ENCODE results near the gene USP7.

The USP7 gene

GRCh38 chr16:8912793-8913192, 50.9 kb downstream of the USP7 start:
- Histone ChIP-seq H3K36me3 (ENCODE audit: control insufficient read depth in 4 of 4, insufficient read depth in 4 of 4, low read length in 3 of 4) (peaks cover 29 to 80% (median 50%) of the 10 kb centered on the region in 4 experiments), H3K9me3 (ENCODE audit: control extremely low read depth in 1 of 5, control insufficient read depth in 4 of 5, insufficient read depth in 2 of 5, low read depth in 1 of 5, low read length in 4 of 5) (no peaks in the 10 kb centered on the region), H3K4me1 (ENCODE audit: control extremely low read depth in 1 of 4, control insufficient read depth in 4 of 4, insufficient read depth in 4 of 4, low read length in 3 of 4) (peaks cover 0 to 25% (median 15%) of the 10 kb centered on the region in 4 experiments), H3K27me3 (replicated peaks in 2 of 5; ENCODE audit: control insufficient read depth in 4 of 5, insufficient read depth in 5 of 5, low read length in 4 of 5) (no peaks in the 10 kb centered on the region), H3K27ac (ENCODE audit: insufficient read depth in 1 of 2, low read depth in 1 of 2, low read length in 2 of 2, poor library complexity in 1 of 2, severe bottlenecking in 2 of 2) (no peak overlapping the region), H3K4me3 (ENCODE audit: control insufficient read depth in 1 of 7, extremely low read depth in 1 of 7, insufficient read depth in 4 of 7, low read depth in 2 of 7, low read length in 6 of 7) (no peak overlapping the region)
- WGBS (ENCODE audit: insufficient coverage) = 91% methylated on average over 2 of the region's 4 CpGs
- DNase-seq = no peak
- POLR2A ChIA-PET = no interaction called here
- CTCF ChIA-PET = interaction anchor here (2.7 kb wide), 1 partner anchor 23 kb away, joined by 15 read pairs; no protein-coding TSS in a partner anchor

- 100% methylated on average over 1 of the region's 1 CpG for whole genome bisulfite sequencing (ENCODE audit: insufficient coverage)
- POLR2A ChIA-PET = no interaction called here
- CTCF ChIA-PET = interaction anchor here (0.7 to 3.0 kb wide), 7 partner anchors 10 to 227 kb away, joined by 3 to 16 read pairs (median 6); no protein-coding TSS in a partner anchor
These were observed 52.9 kb downstream of the USP7 start for GRCh38 chr16:8910811-8911210.

GRCh38 chr16:8908810-8909468, 54.8 kb downstream of the USP7 start:
- ChIA-PET CTCF (interaction anchor here (1.3 to 3.1 kb wide), 3 partner anchors 8 to 225 kb away, joined by 5 to 16 read pairs (median 11); no protein-coding TSS in a partner anchor), POLR2A (no interaction called here)

More at GRCh38 chr16:8910811-8911210, 52.9 kb downstream of the USP7 start:
- H3K27ac ChIP-seq (ENCODE audit: insufficient read depth in 1 of 2, low read depth in 1 of 2, low read length in 2 of 2, poor library complexity in 1 of 2, severe bottlenecking in 2 of 2) = no peak overlapping the region
- DNase-seq = no peak
- H3K27me3 ChIP-seq (replicated peaks in 2 of 5; ENCODE audit: control insufficient read depth in 4 of 5, insufficient read depth in 5 of 5, low read length in 4 of 5) = no peaks in the 10 kb centered on the region
- H3K4me1 ChIP-seq (ENCODE audit: control extremely low read depth in 1 of 4, control insufficient read depth in 4 of 4, insufficient read depth in 4 of 4, low read length in 3 of 4) = peaks cover 0 to 6% (median 3%) of the 10 kb centered on the region in 4 experiments
- H3K9me3 ChIP-seq (ENCODE audit: control extremely low read depth in 1 of 5, control insufficient read depth in 4 of 5, insufficient read depth in 2 of 5, low read depth in 1 of 5, low read length in 4 of 5) = no peaks in the 10 kb centered on the region
- H3K4me3 ChIP-seq (ENCODE audit: control insufficient read depth in 1 of 7, extremely low read depth in 1 of 7, insufficient read depth in 4 of 7, low read depth in 2 of 7, low read length in 6 of 7) = no peak overlapping the region
- H3K36me3 ChIP-seq (ENCODE audit: control insufficient read depth in 4 of 4, insufficient read depth in 4 of 4, low read length in 3 of 4) = peaks cover 29 to 92% (median 56%) of the 10 kb centered on the region in 4 experiments

GRCh38 chr16:8907096-8907495, 56.6 kb downstream of the USP7 start:
- 96% methylated on average over 4 of the region's 4 CpGs for WGBS (ENCODE audit: insufficient coverage)
- H3K36me3 ChIP-seq (ENCODE audit: control insufficient read depth in 4 of 4, insufficient read depth in 4 of 4, low read length in 3 of 4) = peaks cover 27 to 91% (median 64%) of the 10 kb centered on the region in 4 experiments
- CTCF ChIA-PET = interaction anchor here (1.2 to 3.1 kb wide), 3 partner anchors 26 to 228 kb away, joined by 3 to 11 read pairs (median 8); no protein-coding TSS in a partner anchor
- H3K27me3 ChIP-seq (replicated peaks in 2 of 5; ENCODE audit: control insufficient read depth in 4 of 5, insufficient read depth in 5 of 5, low read length in 4 of 5) = no peaks in the 10 kb centered on the region
- no peak overlapping the region for H3K4me3 ChIP-seq (ENCODE audit: control insufficient read depth in 1 of 7, extremely low read depth in 1 of 7, insufficient read depth in 4 of 7, low read depth in 2 of 7, low read length in 6 of 7)
- no peak overlapping the region for H3K27ac ChIP-seq (ENCODE audit: insufficient read depth in 1 of 2, low read depth in 1 of 2, low read length in 2 of 2, poor library complexity in 1 of 2, severe bottlenecking in 2 of 2)
- H3K9me3 ChIP-seq (ENCODE audit: control extremely low read depth in 1 of 5, control insufficient read depth in 4 of 5, insufficient read depth in 2 of 5, low read depth in 1 of 5, low read length in 4 of 5) = no peaks in the 10 kb centered on the region
- H3K4me1 ChIP-seq (ENCODE audit: control extremely low read depth in 1 of 4, control insufficient read depth in 4 of 4, insufficient read depth in 4 of 4, low read length in 3 of 4) = no peaks in the 10 kb centered on the region
- DNase-seq = no peak
- POLR2A ChIA-PET = interaction anchor here (0.6 kb wide), 1 partner anchor 228 kb away, joined by 3 read pairs; no protein-coding TSS in a partner anchor

More at GRCh38 chr16:8908810-8909468, 54.8 kb downstream of the USP7 start:
- H3K36me3 ChIP-seq (ENCODE audit: control insufficient read depth in 4 of 4, insufficient read depth in 4 of 4, low read length in 3 of 4) = peaks cover 29 to 90% (median 60%) of the 10 kb centered on the region in 4 experiments
- DNase-seq = no peak
- H3K9me3 ChIP-seq (ENCODE audit: control extremely low read depth in 1 of 5, control insufficient read depth in 4 of 5, insufficient read depth in 2 of 5, low read depth in 1 of 5, low read length in 4 of 5) = no peaks in the 10 kb centered on the region
- 76% methylated on average over 8 of the region's 8 CpGs for WGBS (ENCODE audit: insufficient coverage)
- H3K27ac ChIP-seq (ENCODE audit: insufficient read depth in 1 of 2, low read depth in 1 of 2, low read length in 2 of 2, poor library complexity in 1 of 2, severe bottlenecking in 2 of 2) = no peak overlapping the region
- H3K27me3 ChIP-seq (replicated peaks in 2 of 5; ENCODE audit: control insufficient read depth in 4 of 5, insufficient read depth in 5 of 5, low read length in 4 of 5) = no peaks in the 10 kb centered on the region
- H3K4me1 ChIP-seq (ENCODE audit: control extremely low read depth in 1 of 4, control insufficient read depth in 4 of 4, insufficient read depth in 4 of 4, low read length in 3 of 4) = no peaks in the 10 kb centered on the region
- no peak overlapping the region for H3K4me3 ChIP-seq (ENCODE audit: control insufficient read depth in 1 of 7, extremely low read depth in 1 of 7, insufficient read depth in 4 of 7, low read depth in 2 of 7, low read length in 6 of 7)

GRCh38 chr16:8905795-8906591, 57.7 kb downstream of the USP7 start:
- no peak overlapping the region for H3K27ac ChIP-seq (ENCODE audit: insufficient read depth in 1 of 2, low read depth in 1 of 2, low read length in 2 of 2, poor library complexity in 1 of 2, severe bottlenecking in 2 of 2)
- ChIA-PET CTCF (interaction anchor here (0.8 to 2.2 kb wide), 6 partner anchors 9 to 229 kb away, joined by 3 to 9 read pairs (median 5); no protein-coding TSS in a partner anchor), POLR2A (no interaction called here)
- H3K4me3 ChIP-seq (ENCODE audit: control insufficient read depth in 1 of 7, extremely low read depth in 1 of 7, insufficient read depth in 4 of 7, low read depth in 2 of 7, low read length in 6 of 7) = no peak overlapping the region
- 98% methylated on average over 9 of the region's 14 CpGs for WGBS (ENCODE audit: insufficient coverage)
- DNase-seq = peak in 2 of 3 donors; percentile 29 to 31
- H3K9me3 ChIP-seq (ENCODE audit: control extremely low read depth in 1 of 5, control insufficient read depth in 4 of 5, insufficient read depth in 2 of 5, low read depth in 1 of 5, low read length in 4 of 5) = no peaks in the 10 kb centered on the region
- H3K36me3 ChIP-seq (ENCODE audit: control insufficient read depth in 4 of 4, insufficient read depth in 4 of 4, low read length in 3 of 4) = peaks cover 29 to 91% (median 69%) of the 10 kb centered on the region in 4 experiments
- no peaks in the 10 kb centered on the region for H3K4me1 ChIP-seq (ENCODE audit: control extremely low read depth in 1 of 4, control insufficient read depth in 4 of 4, insufficient read depth in 4 of 4, low read length in 3 of 4)
- no peaks in the 10 kb centered on the region for H3K27me3 ChIP-seq (replicated peaks in 2 of 5; ENCODE audit: control insufficient read depth in 4 of 5, insufficient read depth in 5 of 5, low read length in 4 of 5)

GRCh38 chr16:8905168-8905762, 58.4 kb downstream of the USP7 start:
- WGBS (ENCODE audit: insufficient coverage) = 85% methylated on average over 12 of the region's 13 CpGs
- Histone ChIP-seq H3K9me3 (ENCODE audit: control extremely low read depth in 1 of 5, control insufficient read depth in 4 of 5, insufficient read depth in 2 of 5, low read depth in 1 of 5, low read length in 4 of 5) (no peaks in the 10 kb centered on the region), H3K4me3 (ENCODE audit: control insufficient read depth in 1 of 7, extremely low read depth in 1 of 7, insufficient read depth in 4 of 7, low read depth in 2 of 7, low read length in 6 of 7) (no peak overlapping the region), H3K27ac (ENCODE audit: insufficient read depth in 1 of 2, low read depth in 1 of 2, low read length in 2 of 2, poor library complexity in 1 of 2, severe bottlenecking in 2 of 2) (no peak overlapping the region), H3K27me3 (replicated peaks in 2 of 5; ENCODE audit: control insufficient read depth in 4 of 5, insufficient read depth in 5 of 5, low read length in 4 of 5) (no peaks in the 10 kb centered on the region), H3K36me3 (ENCODE audit: control insufficient read depth in 4 of 4, insufficient read depth in 4 of 4, low read length in 3 of 4) (peaks cover 27 to 91% (median 68%) of the 10 kb centered on the region in 4 experiments), H3K4me1 (ENCODE audit: control extremely low read depth in 1 of 4, control insufficient read depth in 4 of 4, insufficient read depth in 4 of 4, low read length in 3 of 4) (no peaks in the 10 kb centered on the region)
- peak; percentile 47 to 75 (median 71) for DNase-seq
- ChIA-PET POLR2A (interaction anchor here (0.7 kb wide), 1 partner anchor 14 kb away, joined by 3 read pairs; no protein-coding TSS in a partner anchor), CTCF (interaction anchor here (0.8 to 2.2 kb wide), 6 partner anchors 10 to 230 kb away, joined by 3 to 9 read pairs (median 5); no protein-coding TSS in a partner anchor)
